OCI-LY1 (cell line): ENCODE data around the gene FYN.

Experiments used
- EZH2 ChIP-seq: fragments of 200-600 bp; sonication (generic), shearing (Covaris generic); IDR thresholded peaks from 2 replicates; pipeline ENCODE4 v1.8.0; 2017; ENCODE audit warnings: borderline replicate concordance, mixed run types, mild to moderate bottlenecking, antibody characterized with exemption, low read length, moderate library complexity, mixed read lengths
- TF ChIP-seq, protein P1 (sequence below): fragments of 200-600 bp; sonication (generic), shearing (Covaris generic); IDR thresholded peaks from 2 replicates; pipeline ENCODE4 v1.5.1; 2017; ENCODE audit warnings: mild to moderate bottlenecking, antibody characterized with exemption, low read length, moderate library complexity, mixed read lengths

DNA sequence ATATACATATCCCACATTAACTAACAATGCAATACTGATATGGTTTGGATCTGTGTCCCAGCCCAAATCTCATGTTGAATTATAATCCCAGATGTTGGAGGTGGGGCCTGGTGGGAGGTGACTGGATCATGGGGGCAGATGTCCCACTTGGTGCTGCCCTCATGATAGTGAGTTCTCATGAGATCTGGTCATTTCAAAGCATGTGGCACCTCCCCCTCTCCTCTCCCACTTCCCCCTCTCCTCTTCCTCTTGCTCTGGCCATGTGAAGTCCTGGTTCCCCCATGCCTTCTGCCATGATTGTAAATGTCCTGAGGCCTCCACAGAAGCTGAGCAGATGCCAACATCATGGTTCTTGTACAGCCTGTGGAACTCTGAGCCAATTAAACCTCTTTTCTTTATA lies 71.2 kb downstream of the FYN start:
- TF ChIP-seq, protein P1, sequence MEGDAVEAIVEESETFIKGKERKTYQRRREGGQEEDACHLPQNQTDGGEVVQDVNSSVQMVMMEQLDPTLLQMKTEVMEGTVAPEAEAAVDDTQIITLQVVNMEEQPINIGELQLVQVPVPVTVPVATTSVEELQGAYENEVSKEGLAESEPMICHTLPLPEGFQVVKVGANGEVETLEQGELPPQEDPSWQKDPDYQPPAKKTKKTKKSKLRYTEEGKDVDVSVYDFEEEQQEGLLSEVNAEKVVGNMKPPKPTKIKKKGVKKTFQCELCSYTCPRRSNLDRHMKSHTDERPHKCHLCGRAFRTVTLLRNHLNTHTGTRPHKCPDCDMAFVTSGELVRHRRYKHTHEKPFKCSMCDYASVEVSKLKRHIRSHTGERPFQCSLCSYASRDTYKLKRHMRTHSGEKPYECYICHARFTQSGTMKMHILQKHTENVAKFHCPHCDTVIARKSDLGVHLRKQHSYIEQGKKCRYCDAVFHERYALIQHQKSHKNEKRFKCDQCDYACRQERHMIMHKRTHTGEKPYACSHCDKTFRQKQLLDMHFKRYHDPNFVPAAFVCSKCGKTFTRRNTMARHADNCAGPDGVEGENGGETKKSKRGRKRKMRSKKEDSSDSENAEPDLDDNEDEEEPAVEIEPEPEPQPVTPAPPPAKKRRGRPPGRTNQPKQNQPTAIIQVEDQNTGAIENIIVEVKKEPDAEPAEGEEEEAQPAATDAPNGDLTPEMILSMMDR: no peak
- TF ChIP-seq EZH2: no peak
